Retinal pigment epithelial cell (primary cell): ENCODE data around the gene HSD17B8.

ENCODE experiments used
- DNase-seq: peaks from one replicate; pipeline ENCODE4 v3.0.0-alpha.2; 2010; ENCODE audit warnings: low read depth
- H3K4me3 ChIP-seq: 2 replicates; pipeline ENCODE4 v1.5.1; 2011; ENCODE audit warnings: mild to moderate bottlenecking, low read length, control low read depth, moderate library complexity
- CTCF ChIP-seq: conservative IDR thresholded peaks from 2 replicates; pipeline ENCODE4 v1.5.1; 2011; ENCODE audit warnings: low read depth, low read length, control low read depth, inconsistent platforms

The HSD17B8 gene

GRCh38 chr6:33236328-33236727 lies 31.9 kb downstream of the HSD17B8 start:
- DNase-seq, result no peak
- TF ChIP-seq CTCF, result no peak
- H3K4me3 ChIP-seq, result no peak overlapping the region

GRCh38 chr6:33236852-33237251 lies 32.4 kb downstream of the HSD17B8 start:
- no peak overlapping the region for H3K4me3 ChIP-seq
- TF ChIP-seq CTCF, result no peak
- DNase-seq, result no peak

GRCh38 chr6:33237741-33238140 lies 33.3 kb downstream of the HSD17B8 start:
- DNase-seq, result no peak
- TF ChIP-seq CTCF, result no peak
- H3K4me3 ChIP-seq, result no peak overlapping the region

GRCh38 chr6:33241968-33242367 lies 37.5 kb downstream of the HSD17B8 start:
- no peak overlapping the region for H3K4me3 ChIP-seq
- DNase-seq, result no peak
- TF ChIP-seq CTCF, result no peak

- TF ChIP-seq CTCF, result no peak
- DNase-seq, result no peak
Observed at GRCh38 chr6:33243476-33243875, 39.0 kb downstream of the HSD17B8 start.

GRCh38 chr6:33247977-33248642 lies 43.7 kb downstream of the HSD17B8 start:
- peak; percentile 89 for TF ChIP-seq CTCF
- DNase-seq, result peak; percentile 36
- peak overlapping the region; percentile 45 for H3K4me3 ChIP-seq

More at GRCh38 chr6:33243476-33243875, 39.0 kb downstream of the HSD17B8 start:
- no peak overlapping the region for H3K4me3 ChIP-seq

GRCh38 chr6:33248643-33248931 lies 44.1 kb downstream of the HSD17B8 start:
- DNase-seq, result peak; percentile 19
- no peak for TF ChIP-seq CTCF
- peak overlapping the region; percentile 44 for H3K4me3 ChIP-seq
